DOHH2 (cell line): ENCODE measurements around the gene RPTOR.

Experiments
- H3F3A ChIP-seq: fragments of 200-600 bp; sonication (generic), shearing (Covaris generic); 2 replicates; pipeline ENCODE4 v1.6.0; 2016; ENCODE audit warnings: antibody characterized with exemption, mild to moderate bottlenecking; ENCODE audit not compliant: control insufficient read depth, insufficient read depth
- H3K27ac ChIP-seq: fragments of 200-600 bp; sonication (generic); 2 replicates; pipeline ENCODE4 v1.5.1; 2014; ENCODE audit warnings: low read depth, mild to moderate bottlenecking, low read length, moderate library complexity
- H3K27me3 ChIP-seq: fragments of 200-600 bp; sonication (generic); 2 replicates; pipeline ENCODE4 v1.6.1; 2014; ENCODE audit warnings: mild to moderate bottlenecking, low read length, mixed read lengths; ENCODE audit not compliant: control insufficient read depth
- H3K36me3 ChIP-seq: fragments of 200-600 bp; sonication (generic); 2 replicates; pipeline ENCODE4 v1.6.1; 2014; ENCODE audit warnings: mild to moderate bottlenecking, low read length, moderate library complexity, mixed read lengths; ENCODE audit not compliant: control insufficient read depth
- H3K4me1 ChIP-seq: fragments of 200-600 bp; sonication (generic); 2 replicates; pipeline ENCODE4 v1.6.1; 2014; ENCODE audit warnings: mild to moderate bottlenecking, low read length, mixed read lengths; ENCODE audit not compliant: control insufficient read depth
- H3K4me2 ChIP-seq: fragments of 200-600 bp; sonication (generic); 2 replicates; pipeline ENCODE4 v1.6.0; 2014; ENCODE audit warnings: mild to moderate bottlenecking, low read length, moderate library complexity
- H3K4me3 ChIP-seq: fragments of 200-600 bp; sonication (generic); 2 replicates; pipeline ENCODE4 v1.5.1; 2014; ENCODE audit warnings: mild to moderate bottlenecking, low read length, mixed read lengths
- H3K79me2 ChIP-seq: fragments of 200-600 bp; sonication (generic); 2 replicates; pipeline ENCODE4 v1.6.1; 2014; ENCODE audit warnings: mild to moderate bottlenecking, low read length, mixed read lengths; ENCODE audit not compliant: control insufficient read depth
- H3K9me2 ChIP-seq: fragments of 200-600 bp; sonication (generic); replicated peaks from 2 replicates; pipeline ENCODE4 v1.6.1; 2014; ENCODE audit warnings: mild to moderate bottlenecking, low read length, mixed read lengths; ENCODE audit not compliant: control insufficient read depth
- H3K9me3 ChIP-seq: fragments of 200-600 bp; sonication (generic); 2 replicates; pipeline ENCODE4 v1.6.1; 2014; ENCODE audit warnings: antibody characterized with exemption, low read length, mixed read lengths; ENCODE audit not compliant: control insufficient read depth, insufficient read depth
- H4K20me1 ChIP-seq: fragments of 200-600 bp; sonication (generic); 2 replicates; pipeline ENCODE4 v1.6.0; 2014; ENCODE audit warnings: low read depth, mild to moderate bottlenecking, antibody characterized with exemption, low read length, moderate library complexity; ENCODE audit not compliant: control insufficient read depth, insufficient read depth
- EZH2phosphoT487 ChIP-seq: fragments of 200-600 bp; sonication (generic); IDR thresholded peaks from 2 replicates; pipeline ENCODE4 v1.6.1; 2017; ENCODE audit warnings: borderline replicate concordance, mild to moderate bottlenecking, antibody characterized with exemption, low read length, moderate library complexity, mixed read lengths
- TF ChIP-seq, protein P1 (sequence below): fragments of 200-600 bp; sonication (generic); IDR thresholded peaks from one replicate; pipeline ENCODE4 v1.5.1; 2014; ENCODE audit warnings: antibody characterized with exemption, mild to moderate bottlenecking, low read depth, low read length; ENCODE audit not compliant: poor library complexity, severe bottlenecking

RPTOR gene

DNA sequence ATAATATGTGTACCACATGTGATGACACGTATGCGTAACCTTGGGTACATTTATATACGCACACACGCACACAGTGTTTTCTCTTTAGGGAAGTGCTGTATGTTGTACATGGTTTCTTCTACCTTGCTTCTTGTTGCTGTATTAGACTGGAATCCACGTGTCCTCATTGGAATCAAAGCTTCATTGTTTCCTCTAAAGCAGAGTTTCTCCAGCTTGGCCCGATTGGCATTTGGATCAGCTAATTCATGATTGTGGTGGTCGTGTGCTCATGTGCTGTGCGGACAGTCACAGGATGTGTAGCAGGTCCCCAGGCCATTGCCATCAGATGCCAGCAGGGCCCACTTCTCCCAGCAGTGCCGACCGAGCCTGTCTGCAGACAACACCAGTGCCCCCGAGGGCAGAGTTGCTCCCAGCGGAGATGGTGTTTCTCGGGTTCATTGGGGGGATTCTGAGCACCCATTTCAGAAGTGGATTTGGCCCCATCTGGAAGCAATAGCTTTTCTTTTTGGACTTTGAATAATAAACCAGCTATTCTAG lies 148.4 kb downstream of the RPTOR start:
- Histone ChIP-seq H3K27me3 (no peaks in the 10 kb centered on the region), H4K20me1 (no peaks in the 10 kb centered on the region), H3K27ac (no peak overlapping the region), H3K79me2 (peaks cover 80% of the 10 kb centered on the region), H3K36me3 (no peaks in the 10 kb centered on the region), H3K9me3 (no peaks in the 10 kb centered on the region), H3K9me2 (no peaks in the 10 kb centered on the region), H3F3A (no peaks in the 10 kb centered on the region), H3K4me1 (no peaks in the 10 kb centered on the region), H3K4me3 (no peak overlapping the region), H3K4me2 (no peak overlapping the region)
- TF ChIP-seq EZH2phosphoT487: no peak
- TF ChIP-seq, protein P1, sequence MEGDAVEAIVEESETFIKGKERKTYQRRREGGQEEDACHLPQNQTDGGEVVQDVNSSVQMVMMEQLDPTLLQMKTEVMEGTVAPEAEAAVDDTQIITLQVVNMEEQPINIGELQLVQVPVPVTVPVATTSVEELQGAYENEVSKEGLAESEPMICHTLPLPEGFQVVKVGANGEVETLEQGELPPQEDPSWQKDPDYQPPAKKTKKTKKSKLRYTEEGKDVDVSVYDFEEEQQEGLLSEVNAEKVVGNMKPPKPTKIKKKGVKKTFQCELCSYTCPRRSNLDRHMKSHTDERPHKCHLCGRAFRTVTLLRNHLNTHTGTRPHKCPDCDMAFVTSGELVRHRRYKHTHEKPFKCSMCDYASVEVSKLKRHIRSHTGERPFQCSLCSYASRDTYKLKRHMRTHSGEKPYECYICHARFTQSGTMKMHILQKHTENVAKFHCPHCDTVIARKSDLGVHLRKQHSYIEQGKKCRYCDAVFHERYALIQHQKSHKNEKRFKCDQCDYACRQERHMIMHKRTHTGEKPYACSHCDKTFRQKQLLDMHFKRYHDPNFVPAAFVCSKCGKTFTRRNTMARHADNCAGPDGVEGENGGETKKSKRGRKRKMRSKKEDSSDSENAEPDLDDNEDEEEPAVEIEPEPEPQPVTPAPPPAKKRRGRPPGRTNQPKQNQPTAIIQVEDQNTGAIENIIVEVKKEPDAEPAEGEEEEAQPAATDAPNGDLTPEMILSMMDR: no peak

DNA sequence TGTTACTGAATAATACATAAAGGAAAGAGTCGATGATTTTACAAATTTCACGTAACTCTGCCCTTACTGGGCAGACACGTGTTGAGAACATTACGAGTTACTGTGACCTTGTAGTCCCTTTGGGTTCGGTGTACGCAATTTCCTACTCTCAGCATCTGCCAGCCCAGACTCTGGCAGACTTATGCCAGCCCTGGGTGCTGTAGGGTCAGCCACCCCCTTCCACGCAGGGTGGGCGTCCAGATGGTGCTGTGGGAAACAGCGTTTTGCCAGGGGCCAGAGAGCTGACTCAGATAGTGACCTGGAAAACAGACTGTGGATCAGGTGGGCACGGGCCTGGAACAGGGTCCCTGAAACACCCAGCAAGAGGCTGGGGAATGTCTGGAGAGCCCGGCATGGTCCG lies 148.9 kb downstream of the RPTOR start:
- H3K36me3 ChIP-seq: no peaks in the 10 kb centered on the region
- H3K79me2 ChIP-seq: peaks cover 85% of the 10 kb centered on the region
- H3K9me2 ChIP-seq: no peaks in the 10 kb centered on the region
- H3K4me1 ChIP-seq: no peaks in the 10 kb centered on the region
- H3K27me3 ChIP-seq: no peaks in the 10 kb centered on the region
- no peaks in the 10 kb centered on the region for H3F3A ChIP-seq
- H3K9me3 ChIP-seq: no peaks in the 10 kb centered on the region
- H3K27ac ChIP-seq: no peak overlapping the region
- no peak for TF ChIP-seq EZH2phosphoT487
- TF ChIP-seq, protein P1: no peak
- no peaks in the 10 kb centered on the region for H4K20me1 ChIP-seq
- no peak overlapping the region for H3K4me3 ChIP-seq
- no peak overlapping the region for H3K4me2 ChIP-seq

DNA sequence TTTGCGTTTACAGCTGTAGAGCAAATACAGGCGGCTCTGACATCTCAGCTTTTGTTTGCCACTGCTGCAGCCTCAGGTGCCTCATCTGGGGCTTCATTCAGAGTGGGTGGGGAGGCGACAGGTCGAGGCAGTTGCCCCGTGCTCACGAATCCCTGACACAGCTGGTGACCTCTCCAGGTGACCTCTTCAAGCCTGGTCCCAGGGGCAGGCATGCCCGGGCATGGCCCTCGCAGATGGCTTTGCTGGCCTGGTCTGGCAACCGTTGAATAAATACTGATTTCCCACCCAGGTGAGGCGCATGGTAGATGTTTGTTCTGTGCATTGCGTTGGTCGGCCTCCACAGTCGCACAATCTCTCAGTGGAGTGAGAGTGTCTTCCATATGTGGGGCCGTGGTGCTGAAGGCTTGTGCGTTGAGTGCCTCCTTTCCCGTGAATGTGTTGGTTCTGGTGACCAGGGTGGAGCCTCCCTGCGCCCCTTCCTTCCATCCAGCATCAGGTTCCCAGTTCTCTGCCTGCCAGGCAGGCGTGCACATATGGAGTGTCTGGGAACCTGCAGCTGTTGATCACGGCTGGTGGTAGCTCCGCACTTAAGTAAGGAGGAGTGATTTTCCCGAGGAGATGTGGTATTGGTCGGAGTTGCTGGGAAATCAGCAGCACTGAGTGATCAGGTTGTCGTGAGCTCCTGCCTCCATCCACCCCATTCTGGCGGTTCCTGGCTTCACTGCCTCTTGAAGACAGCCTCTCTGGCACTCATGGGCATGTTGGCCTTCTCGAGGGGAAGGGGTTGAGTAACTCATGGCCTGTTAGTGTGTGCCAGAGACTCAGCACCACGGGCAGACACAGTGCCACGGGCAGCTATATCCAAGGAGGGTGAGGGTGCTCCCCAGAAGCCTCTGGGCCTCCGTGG lies 149.7 kb downstream of the RPTOR start:
- Histone ChIP-seq H3K27me3 (no peaks in the 10 kb centered on the region), H3K27ac (no peak overlapping the region), H3K9me3 (no peaks in the 10 kb centered on the region), H3K36me3 (no peaks in the 10 kb centered on the region), H4K20me1 (no peaks in the 10 kb centered on the region), H3K4me2 (no peak overlapping the region), H3K79me2 (peaks cover 88% of the 10 kb centered on the region), H3K4me1 (no peaks in the 10 kb centered on the region), H3K9me2 (no peaks in the 10 kb centered on the region), H3K4me3 (no peak overlapping the region), H3F3A (no peaks in the 10 kb centered on the region)
- TF ChIP-seq EZH2phosphoT487: no peak
- TF ChIP-seq, protein P1: no peak
